HepG2 (cell line): ENCODE measurements around the gene IQCC. TPM values are rescaled to one million over a fixed set of nuclear protein-coding genes. Genes with fewer than 3 reads are reported as not detected.

Experiments used
- CREM ChIP-seq, 2 experiments: sonication (generic) in 1 of 2; formaldehyde crosslinking in 1 of 2; IDR thresholded peaks; 2 replicates each; pipeline versions ENCODE4 v1.4.0 to v1.6.1; 2016 to 2020; ENCODE audit warnings: antibody characterized with exemption in 1 of 2, mild to moderate bottlenecking in 1 of 2, missing genetic modification reagents in 1 of 2
- ESRRA ChIP-seq: sonication (generic); formaldehyde crosslinking; IDR thresholded peaks from 2 replicates; pipeline ENCODE4 v1.5.1; 2020; ENCODE audit warnings: mild to moderate bottlenecking, low read depth, missing genetic modification reagents
- HIVEP1 ChIP-seq: sonication (generic); formaldehyde crosslinking; IDR thresholded peaks from 2 replicates; pipeline ENCODE4 v1.4.0; 2020; ENCODE audit warnings: mild to moderate bottlenecking, missing genetic modification reagents
- MEIS1 ChIP-seq: sonication (generic); formaldehyde crosslinking; IDR thresholded peaks from 2 replicates; pipeline ENCODE4 v1.9.0; 2021; ENCODE audit warnings: mild to moderate bottlenecking, missing genetic modification reagents, moderate library complexity, borderline replicate concordance
- MLX ChIP-seq: IDR thresholded peaks from 2 replicates; pipeline ENCODE4 v1.6.1; 2016
- PAF1 ChIP-seq: IDR thresholded peaks from 2 replicates; pipeline ENCODE4 v1.6.1; 2016; ENCODE audit warnings: missing genetic modification reagents, missing compliant biosample characterization
- RXRB ChIP-seq: IDR thresholded peaks from 2 replicates; pipeline ENCODE4 v1.6.1; 2016; ENCODE audit warnings: borderline replicate concordance, missing genetic modification reagents, missing compliant biosample characterization
- SMYD3 ChIP-seq: sonication (generic); formaldehyde crosslinking; IDR thresholded peaks from 2 replicates; pipeline ENCODE4 v1.8.1; 2023; ENCODE audit warnings: mild to moderate bottlenecking, missing genetic modification reagents
- SP2 ChIP-seq: sonication (generic); formaldehyde crosslinking; IDR thresholded peaks from 2 replicates; pipeline ENCODE4 v1.5.1; 2020; ENCODE audit warnings: mild to moderate bottlenecking, missing genetic modification reagents
- TAF1 ChIP-seq: sonication (generic); formaldehyde crosslinking; IDR thresholded peaks from 2 replicates; pipeline ENCODE4 v1.4.0; 2020; ENCODE audit warnings: missing genetic modification reagents
- TEAD3 ChIP-seq: optimal IDR thresholded peaks from 2 replicates; pipeline ENCODE3; 2016; ENCODE audit warnings: borderline replicate concordance
- ZBTB26 ChIP-seq: IDR thresholded peaks from 2 replicates; pipeline ENCODE4 v1.6.1; 2016; ENCODE audit warnings: missing compliant biosample characterization, missing genetic modification reagents, borderline replicate concordance
- ZNF12 ChIP-seq: sonication (generic); formaldehyde crosslinking; IDR thresholded peaks from 2 replicates; pipeline ENCODE4 v1.5.0; 2020; ENCODE audit warnings: missing genetic modification reagents
- ZNF280B ChIP-seq: sonication (generic); formaldehyde crosslinking; IDR thresholded peaks from 2 replicates; pipeline ENCODE4 v1.5.0; 2020; ENCODE audit warnings: missing genetic modification reagents, mild to moderate bottlenecking, borderline replicate concordance
- ZNF354B ChIP-seq: sonication (generic); formaldehyde crosslinking; IDR thresholded peaks from 2 replicates; pipeline ENCODE4 v1.8.0; 2022; ENCODE audit warnings: mild to moderate bottlenecking, missing genetic modification reagents
- ZNF530 ChIP-seq: sonication (generic); formaldehyde crosslinking; IDR thresholded peaks from 2 replicates; pipeline ENCODE4 v1.5.0; 2020; ENCODE audit warnings: low read depth, mild to moderate bottlenecking, missing genetic modification reagents
- ZNF556 ChIP-seq: sonication (generic); formaldehyde crosslinking; IDR thresholded peaks from 2 replicates; pipeline ENCODE4 v1.4.0; 2020; ENCODE audit warnings: mild to moderate bottlenecking, missing genetic modification reagents, borderline replicate concordance
- ZNF564 ChIP-seq: sonication (generic); formaldehyde crosslinking; IDR thresholded peaks from 2 replicates; pipeline ENCODE4 v1.8.1; 2023; ENCODE audit warnings: mild to moderate bottlenecking, missing genetic modification reagents
- ZNF687 ChIP-seq: sonication (generic); formaldehyde crosslinking; IDR thresholded peaks from 2 replicates; pipeline ENCODE4 v1.5.1; 2020; ENCODE audit warnings: mild to moderate bottlenecking, missing genetic modification reagents, moderate library complexity
- ZNF7 ChIP-seq: IDR thresholded peaks from 2 replicates; pipeline ENCODE4 v1.6.1; 2016; ENCODE audit warnings: missing biosample characterization, missing genetic modification reagents
- ZNF841 ChIP-seq: sonication (generic); formaldehyde crosslinking; IDR thresholded peaks from 2 replicates; pipeline ENCODE4 v1.8.1; 2023; ENCODE audit warnings: missing genetic modification reagents, borderline replicate concordance
- ZSCAN21 ChIP-seq: sonication (generic); formaldehyde crosslinking; IDR thresholded peaks from 2 replicates; pipeline ENCODE4 v1.8.0; 2022; ENCODE audit warnings: mild to moderate bottlenecking, missing genetic modification reagents, moderate library complexity, borderline replicate concordance
- polyA plus RNA-seq, 8 experiments: library from polyadenylated mRNA; depleted of rRNA in 3 of 8; stranded (reverse) in 7 of 8; unstranded in 1 of 8; fragments of >200 nt; fragmentation: Illumina TruSeq in 4 of 8; extraction: Trizol in 4 of 8; gene quantifications; 2 replicates each; pipeline versions ENCODE4 v1.2.1 to v1.2.3, GENCODE V29; 2011 to 2016; ENCODE audit warnings: low read depth in 4 of 8, missing spikeins in 1 of 8, mixed read lengths in 1 of 8; ENCODE audit not compliant: insufficient read depth in 1 of 8
- total RNA-seq, 5 experiments: library from RNA; depleted of rRNA; stranded (reverse); fragments of >200 nt; fragmentation: Illumina TruSeq; extraction: Trizol; gene quantifications; 2 replicates each; pipeline ENCODE4 v1.2.3, GENCODE V29; 2016; ENCODE audit warnings: low read depth in 1 of 5

Gene IQCC
- total and polyA plus RNA-seq, 2 of the 13 experiments (the other 11 are each of a cell fraction or from before 2014, with no cell fraction given) = 1.7 to 3.0 TPM

GRCh38 chr1:32249831-32250525 is 44.5 kb downstream of the IQCC start (continued):
- TF ChIP-seq ZSCAN21 (CRISPR knock-in tag) (no peak; the same call in 1 of the 2 replicates), ZNF687 (CRISPR knock-in tag) (peak; percentile 94), ZNF841 (CRISPR knock-in tag) (no peak), ZNF280B (CRISPR knock-in tag) (peak; percentile 68; the same call in 1 of the 2 replicates), ZNF354B (0 out of 2 replicates have a peak, but pooled peaks have one; percentile 46), SMYD3 (CRISPR knock-in tag) (peak; percentile 86; the same call in 1 of the 2 replicates), TAF1 (no peak; the same call in 1 of the 2 replicates), HIVEP1 (peak; percentile 69), ZNF530 (CRISPR knock-in tag) (no peak), ESRRA (CRISPR knock-in tag) (peak; percentile 92), ZNF12 (CRISPR knock-in tag) (no peak), SP2 (CRISPR knock-in tag) (no peak; the same call in 1 of the 2 replicates), MEIS1 (CRISPR knock-in tag) (peak; percentile 89; the same call in 1 of the 2 replicates), ZNF564 (CRISPR knock-in tag) (0 out of 2 replicates have a peak, but pooled peaks have one; percentile 24), TEAD3 (peak; percentile 66), ZBTB26 (CRISPR knock-in tag) (peak; percentile 58; the same call in 1 of the 2 replicates), ZNF556 (CRISPR knock-in tag) (peak; percentile 96; the same call in 1 of the 2 replicates), MLX (CRISPR knock-in tag) (peak; percentile 49; the same call in 1 of the 2 replicates), CREM (IDR thresholded peaks at IDR 0.05) (peak; percentile 83), CREM (CRISPR knock-in tag; IDR thresholded peaks at IDR 0.05) (no peak), RXRB (CRISPR knock-in tag) (peak; percentile 97), PAF1 (CRISPR knock-in tag) (no peak), ZNF7 (CRISPR knock-in tag) (no peak)
